Endothelial cell of umbilical vein (primary cell): ENCODE measurements around the gene SERPINA1. TPM values are rescaled to one million over a fixed set of nuclear protein-coding genes. Genes with fewer than 3 reads are reported as not detected.

ENCODE experiments used
- BruUV-seq: library from RNA; stranded (reverse); fragments of 400-500 nt; replicated peaks from 2 replicates; lab custom pipeline; 2021; lab: Mats Ljungman, UMichigan
- CTCF ChIA-PET: fragments of 300-600, 350-600 bp; sonication (Branson Sonifier 250); formaldehyde crosslinking; loops from one replicate; lab custom pipeline; 2021; ENCODE audit warnings: antibody characterized with exemption, inconsistent platforms; lab: Charles Lee
- POLR2A ChIA-PET: fragments of 300-600, 350-600 bp; sonication (Branson Sonifier 250); formaldehyde crosslinking; loops from one replicate; lab custom pipeline; 2021; ENCODE audit warnings: antibody characterized with exemption, inconsistent platforms; lab: Charles Lee
- DNase-seq: peaks from one replicate; pipeline ENCODE4 v3.0.0-alpha.2; 2011; ENCODE audit warnings: low read depth, low spot score
- FAIRE-seq: peaks from 2 replicates; lab custom pipeline; 2011; peaks lifted over from hg19 to GRCh38; lab: Jason Lieb, UNC
- H2AFZ ChIP-seq: 2 replicates; pipeline ENCODE4 v1.6.0; 2012; ENCODE audit warnings: low read depth, low read length, control low read depth, inconsistent platforms
- H3K27ac ChIP-seq: 2 replicates; pipeline ENCODE4 v1.5.1; 2011; ENCODE audit warnings: low read depth, mild to moderate bottlenecking, control low read depth, low read length, moderate library complexity; ENCODE audit not compliant: insufficient read depth
- H3K27me3 ChIP-seq, 2 experiments: 2 replicates each; pipeline versions ENCODE4 v1.6.0 to v1.6.1; 2011; ENCODE audit warnings: low read length in 2 of 2, mixed read lengths in 1 of 2; ENCODE audit not compliant: control insufficient read depth in 2 of 2, insufficient read depth in 2 of 2
- H3K36me3 ChIP-seq, 2 experiments: 2 replicates in 1 of 2; 3 replicates in 1 of 2; pipeline ENCODE4 v1.5.1; 2011; ENCODE audit warnings: low read length in 2 of 2, mild to moderate bottlenecking in 1 of 2, moderate library complexity in 1 of 2; ENCODE audit not compliant: control insufficient read depth in 2 of 2, insufficient read depth in 2 of 2; ENCODE audit errors: extremely low read depth in 1 of 2
- H3K4me1 ChIP-seq: 3 replicates; pipeline ENCODE4 v1.5.1; 2011; ENCODE audit warnings: mild to moderate bottlenecking, low read length; ENCODE audit not compliant: control insufficient read depth, insufficient read depth; ENCODE audit errors: extremely low read depth
- H3K4me2 ChIP-seq: 2 replicates; pipeline ENCODE4 v1.6.1; 2011; ENCODE audit warnings: low read length, control low read depth, mixed read lengths; ENCODE audit not compliant: insufficient read depth
- H3K4me3 ChIP-seq, 3 experiments: fragments of 200-600 bp in 1 of 3; sonication (generic), shearing (Covaris generic) in 1 of 3; replicated peaks in 1 of 3; 2 replicates each; pipeline ENCODE4 v1.5.1; 2011 to 2016; ENCODE audit warnings: control low read depth in 3 of 3, low read length in 3 of 3, mild to moderate bottlenecking in 2 of 3, inconsistent platforms in 1 of 3, low read depth in 1 of 3, moderate library complexity in 1 of 3; ENCODE audit not compliant: insufficient read depth in 1 of 3
- H3K79me2 ChIP-seq: 2 replicates; pipeline ENCODE4 v1.6.0; 2012; ENCODE audit warnings: low read length, inconsistent platforms; ENCODE audit not compliant: control insufficient read depth, insufficient read depth
- H3K9ac ChIP-seq: replicated peaks from 2 replicates; pipeline ENCODE3; 2011; ENCODE audit warnings: low read length, control low read depth; ENCODE audit not compliant: insufficient read depth; ENCODE audit errors: extremely low read depth
- H3K9me1 ChIP-seq: replicated peaks from 3 replicates; pipeline ENCODE4 v1.6.0; 2011; ENCODE audit warnings: mild to moderate bottlenecking, low read length; ENCODE audit not compliant: control insufficient read depth, insufficient read depth; ENCODE audit errors: extremely low read depth
- H3K9me3 ChIP-seq: replicated peaks from 2 replicates; pipeline ENCODE4 v1.5.1; 2012; ENCODE audit warnings: low read length, inconsistent platforms; ENCODE audit not compliant: control insufficient read depth, insufficient read depth
- H4K20me1 ChIP-seq: replicated peaks from 2 replicates; pipeline ENCODE3; 2011; ENCODE audit warnings: mild to moderate bottlenecking, low read length; ENCODE audit not compliant: control insufficient read depth, insufficient read depth; ENCODE audit errors: extremely low read depth
- CTCF ChIP-seq, 2 donors: IDR thresholded peaks; 1 replicate in 1 of 2; 2 replicates in 1 of 2; pipeline ENCODE4 v1.5.1; 2011; ENCODE audit warnings: low read length in 2 of 2, mild to moderate bottlenecking in 2 of 2, moderate library complexity in 2 of 2, control low read depth in 1 of 2, inconsistent platforms in 1 of 2, low read depth in 1 of 2; ENCODE audit not compliant: insufficient read depth in 1 of 2; ENCODE audit errors: extremely low read depth in 1 of 2
- EZH2 ChIP-seq: IDR thresholded peaks from 2 replicates; pipeline ENCODE4 v1.6.1; 2012; ENCODE audit warnings: borderline replicate concordance, low read depth, mild to moderate bottlenecking, moderate library complexity, low read length, inconsistent platforms; ENCODE audit not compliant: severe bottlenecking
- FOS ChIP-seq: IDR thresholded peaks from 2 replicates; pipeline ENCODE4 v1.6.1; 2011; ENCODE audit warnings: mild to moderate bottlenecking, low read length, moderate library complexity, borderline replicate concordance; ENCODE audit not compliant: insufficient read depth
- GATA2 ChIP-seq: IDR thresholded peaks from 2 replicates; pipeline ENCODE4 v1.7.0; 2011; ENCODE audit warnings: low read depth, mild to moderate bottlenecking, moderate library complexity, mixed read lengths, low read length; ENCODE audit not compliant: insufficient read length, insufficient read depth
- JUN ChIP-seq: IDR thresholded peaks from 2 replicates; pipeline ENCODE4 v1.6.1; 2011; ENCODE audit warnings: borderline replicate concordance, low read depth; ENCODE audit not compliant: insufficient read length, insufficient read depth
- MAX ChIP-seq: IDR thresholded peaks from 2 replicates; pipeline ENCODE4 v1.6.1; 2011; ENCODE audit not compliant: insufficient read depth, insufficient read length
- MYC ChIP-seq: IDR thresholded peaks from one replicate; pipeline ENCODE4 v1.6.1; 2011; ENCODE audit warnings: mild to moderate bottlenecking, low read depth, low read length
- POLR2A ChIP-seq: IDR thresholded peaks from 2 replicates; pipeline ENCODE4 v1.6.1; 2012; ENCODE audit warnings: low read depth, mild to moderate bottlenecking, control low read depth, low read length
- POLR2AphosphoS5 ChIP-seq: IDR thresholded peaks from 2 replicates; pipeline ENCODE4 v1.6.1; 2012; ENCODE audit warnings: low read depth, mild to moderate bottlenecking, control low read depth, low read length, moderate library complexity; ENCODE audit not compliant: insufficient read depth
- dilution Hi-C: fragments of 300-500 bp; cut with MboI; formaldehyde crosslinking; loops from one replicate; pipeline ENCODE4 v1.15.0; 2019; ENCODE audit warnings: low sequenced_read_pairs; ENCODE audit not compliant: extremely low pct_ligation_motif_present
- intact Hi-C: fragments of 100-400 bp; cut with micrococcal nuclease; formaldehyde crosslinking; loops from one replicate; pipeline ENCODE4 v1.10.0; 2022
- polyA plus RNA-seq, 4 experiments: library from polyadenylated mRNA; depleted of rRNA in 3 of 4; stranded (reverse) in 3 of 4; unstranded in 1 of 4; fragments of >200 nt; gene quantifications; 2 replicates each; pipeline versions ENCODE4 v1.2.1 to v1.2.3, GENCODE V29; 2011 to 2012; ENCODE audit warnings: missing spikeins in 1 of 4
- total RNA-seq: library from RNA; stranded (reverse); gene quantifications from 2 replicates; pipeline ENCODE4 v1.2.3, GENCODE V29; 2021

The SERPINA1 gene
- total and polyA plus RNA-seq, 2 donors (not counting 3 experiments of a cell fraction or from before 2014, with no cell fraction given): not detected

GRCh38 chr14:94395282-94395887 lies 7.0 kb upstream of the SERPINA1 start:
- no peak overlapping the region for H3K4me3 ChIP-seq
- H3K9me1 ChIP-seq: no peaks in the 10 kb centered on the region
- no peaks in the 10 kb centered on the region for H4K20me1 ChIP-seq
- BruUV-seq: no TSS peak
- intact Hi-C loops: no loop called here
- ChIA-PET POLR2A (no interaction called here), CTCF (no interaction called here)
- H3K9ac ChIP-seq: no peak overlapping the region
- H3K4me1 ChIP-seq: no peaks in the 10 kb centered on the region
- DNase-seq: no peak
- no peaks in the 10 kb centered on the region for H3K27me3 ChIP-seq
- H2AFZ ChIP-seq: no peak overlapping the region
- H3K9me3 ChIP-seq: no peaks in the 10 kb centered on the region
- H3K36me3 ChIP-seq: no peaks in the 10 kb centered on the region
- H3K4me2 ChIP-seq: no peak overlapping the region
- H3K79me2 ChIP-seq: no peaks in the 10 kb centered on the region
- dilution Hi-C loops: no loop called here
- FAIRE-seq: no peak
- TF ChIP-seq POLR2A (no peak), CTCF (IDR thresholded peaks at IDR 0.05; ENCODE audit: extremely low read depth in 1 of 2, insufficient read depth in 1 of 2, low read depth in 1 of 2, low read length in 2 of 2) (no peak), MYC (no peak), EZH2 (no peak), GATA2 (no peak), FOS (no peak), JUN (no peak), POLR2AphosphoS5 (no peak), MAX (no peak)
- no peak overlapping the region for H3K27ac ChIP-seq
